DMS114 treated with DMSO at 0.1 percent for 48 hours (cell line): ENCODE data around the gene LRRC8D.

Source experiments
- DNase-seq: peaks from one replicate; lab custom pipeline; 2025; ENCODE audit not compliant: unreplicated experiment; lab: John Stamatoyannopoulos, UW

LRRC8D gene

DNA sequence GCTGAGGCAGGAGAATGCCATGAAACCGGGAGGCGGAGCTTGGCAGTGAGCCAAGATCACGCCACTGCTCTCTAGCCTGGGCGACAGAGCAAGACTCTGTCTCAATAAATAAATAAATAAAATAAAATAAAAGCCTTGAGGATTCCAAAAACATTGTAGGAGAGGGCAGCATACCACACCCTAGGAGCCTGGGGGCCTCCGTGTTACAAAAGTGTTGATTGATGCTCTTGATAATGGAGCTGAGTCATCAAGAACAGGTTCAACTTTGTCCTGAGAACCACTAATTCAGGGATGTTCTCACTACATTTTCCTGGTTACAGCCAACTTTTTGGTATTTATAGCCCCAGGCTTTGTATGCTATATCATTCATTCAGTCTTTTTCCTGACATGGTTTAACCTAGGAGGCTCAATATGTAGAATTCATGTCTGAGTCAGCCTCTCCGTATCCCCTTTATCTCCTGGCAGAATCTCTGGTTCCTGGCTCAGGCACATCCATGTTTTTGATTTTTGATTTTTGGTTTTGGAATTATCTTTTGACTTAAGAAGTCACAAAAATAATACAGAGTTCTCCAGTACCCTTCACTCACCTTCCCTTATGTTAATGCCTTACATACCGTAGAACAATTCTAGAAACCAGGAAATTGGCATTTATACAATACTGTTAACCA is 69.4 kb downstream of the LRRC8D start:
- DNase-seq = no peak

DNA sequence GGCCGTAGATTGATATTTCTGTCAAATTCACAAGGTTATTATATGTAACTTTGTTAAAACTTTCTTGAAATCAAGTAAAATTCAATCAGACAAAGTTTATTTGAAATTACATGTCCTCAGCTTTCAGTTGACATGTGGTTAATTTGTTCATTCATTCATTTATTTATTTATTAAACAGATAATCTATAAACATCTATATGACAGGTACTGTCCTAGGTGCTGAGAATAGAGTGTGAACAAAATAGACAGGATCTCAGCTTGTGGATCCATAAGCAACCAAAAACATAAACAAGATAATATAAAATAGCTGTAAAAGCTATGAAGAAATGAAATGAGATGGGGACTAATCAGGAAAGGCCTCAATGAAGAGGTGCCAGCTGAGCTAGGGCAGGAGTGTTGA is 72.0 kb downstream of the LRRC8D start:
- DNase-seq = no peak

DNA sequence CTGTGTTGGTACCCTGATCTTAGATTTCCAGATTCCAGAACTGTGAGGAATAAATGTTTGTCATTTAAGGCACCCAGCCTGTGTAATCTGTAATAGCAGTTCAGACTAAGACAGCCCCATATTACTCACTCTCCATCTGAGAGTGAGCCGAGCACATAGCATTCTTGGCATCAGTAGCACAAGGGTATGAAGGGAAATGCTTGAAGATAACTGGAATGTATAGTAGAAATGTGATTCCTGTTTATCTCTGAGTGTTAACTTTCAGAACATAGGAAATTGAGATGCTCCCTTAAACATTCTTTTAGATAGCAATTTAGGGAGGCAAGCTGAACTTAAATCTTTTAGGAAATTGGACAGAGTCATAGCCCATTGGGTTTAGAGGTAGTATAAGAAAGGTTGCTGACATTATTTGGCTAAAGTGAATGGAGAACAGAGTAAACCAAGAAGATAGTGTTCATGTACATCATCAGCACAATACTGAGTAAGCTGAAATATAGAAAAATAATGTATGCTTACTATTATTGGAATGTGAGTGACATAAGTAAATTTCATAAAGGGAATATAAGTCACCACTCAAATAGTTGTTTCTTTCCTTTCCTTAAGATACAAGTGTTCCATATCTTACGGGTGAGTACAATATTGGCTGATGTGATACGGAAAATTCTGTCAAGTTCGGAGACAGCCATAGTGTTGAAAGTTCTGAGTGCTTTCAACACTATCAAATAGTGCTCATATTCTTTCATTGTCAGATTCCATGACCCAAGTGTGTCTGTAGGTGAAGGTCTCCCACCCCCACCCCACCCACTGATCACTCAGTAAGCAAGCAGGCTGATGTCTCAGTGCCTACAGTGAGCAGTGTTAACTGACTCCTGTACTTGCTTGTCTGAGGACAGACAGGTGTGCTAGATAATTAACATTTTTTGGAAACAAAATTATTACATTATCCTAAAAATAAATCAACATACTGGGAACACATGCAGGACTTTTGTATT is 73.7 kb downstream of the LRRC8D start:
- DNase-seq = no peak

DNA sequence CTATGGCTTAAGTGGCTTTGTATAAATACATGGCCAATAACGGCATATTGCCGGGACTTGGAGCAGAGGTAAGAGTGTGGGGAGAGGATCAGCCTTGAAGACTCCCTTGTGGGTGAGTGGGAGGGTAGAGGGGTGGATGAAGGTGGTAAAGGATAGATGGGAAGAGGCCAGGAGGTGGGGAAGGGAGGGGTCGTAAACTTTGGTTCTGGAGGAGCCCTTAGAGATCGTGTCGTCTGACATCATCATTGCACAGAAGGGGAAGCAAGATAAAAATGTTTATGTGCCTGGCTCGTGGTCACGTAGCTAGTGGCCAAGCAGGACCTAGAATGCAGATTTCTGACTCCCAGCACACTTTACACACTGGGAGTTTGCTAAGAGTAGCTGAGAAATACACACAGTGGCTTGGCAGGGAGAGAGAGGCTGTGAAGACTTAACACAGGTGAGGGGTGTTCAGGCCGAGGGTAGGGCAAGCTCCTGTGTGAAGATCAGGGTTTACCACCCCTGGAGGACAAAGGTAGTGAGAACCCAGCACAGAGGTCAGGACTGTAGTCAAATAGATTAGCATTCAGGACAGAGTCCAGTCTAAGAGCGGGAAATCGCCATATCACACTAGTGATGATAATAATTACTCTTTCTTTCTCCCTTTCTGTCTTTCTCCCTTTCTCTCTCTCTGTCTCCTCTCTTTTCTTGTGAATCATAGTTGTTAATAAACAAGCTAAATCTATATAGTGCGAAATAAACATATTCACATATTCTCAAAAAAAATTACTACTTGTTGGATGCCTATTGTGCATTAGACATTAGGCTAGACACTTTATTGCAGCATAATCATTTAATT is 75.5 kb downstream of the LRRC8D start:
- no peak for DNase-seq

DNA sequence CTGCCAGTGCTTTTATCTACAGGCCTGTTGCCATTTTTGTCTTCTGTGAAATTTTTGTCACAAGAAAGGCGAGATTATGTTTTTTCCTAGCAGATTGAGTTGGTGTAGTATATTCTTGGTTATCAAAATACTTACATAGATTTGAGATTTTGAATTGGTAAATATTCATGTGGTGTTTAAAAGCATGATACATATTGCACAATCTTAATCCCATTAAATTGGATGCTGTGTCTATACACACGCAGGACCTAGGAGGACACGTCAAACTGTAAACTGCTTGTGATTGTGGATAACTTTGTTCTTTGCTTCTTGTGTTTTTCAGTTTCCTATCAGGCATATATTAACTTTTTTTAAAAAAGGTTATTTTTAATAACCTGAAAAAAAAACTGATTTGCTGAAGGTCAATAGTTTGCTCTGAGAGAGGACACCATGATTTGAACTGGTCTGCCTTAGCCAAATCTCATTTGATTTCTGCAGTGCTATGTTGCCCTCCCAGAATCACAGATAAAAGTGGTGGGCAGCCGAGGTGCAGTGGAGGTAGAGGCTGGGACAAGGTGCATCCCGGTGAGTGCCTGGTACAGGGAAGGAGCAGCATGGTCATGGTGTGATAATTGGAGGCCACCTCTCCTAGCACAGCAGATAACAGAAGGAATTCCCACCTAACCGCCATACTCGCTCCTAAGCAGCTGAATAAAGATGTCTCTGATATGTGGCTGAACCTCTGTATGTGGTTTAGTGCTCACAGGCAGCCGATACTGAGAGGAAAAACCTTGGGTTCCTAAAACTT is 76.7 kb downstream of the LRRC8D start:
- no peak for DNase-seq

- DNase-seq = no peak
Observed at GRCh38 chr1:89898150-89898549, 77.3 kb downstream of the LRRC8D start.

GRCh38 chr1:89898695-89899470 is 78.1 kb downstream of the LRRC8D start:
- DNase-seq = no peak

DNA sequence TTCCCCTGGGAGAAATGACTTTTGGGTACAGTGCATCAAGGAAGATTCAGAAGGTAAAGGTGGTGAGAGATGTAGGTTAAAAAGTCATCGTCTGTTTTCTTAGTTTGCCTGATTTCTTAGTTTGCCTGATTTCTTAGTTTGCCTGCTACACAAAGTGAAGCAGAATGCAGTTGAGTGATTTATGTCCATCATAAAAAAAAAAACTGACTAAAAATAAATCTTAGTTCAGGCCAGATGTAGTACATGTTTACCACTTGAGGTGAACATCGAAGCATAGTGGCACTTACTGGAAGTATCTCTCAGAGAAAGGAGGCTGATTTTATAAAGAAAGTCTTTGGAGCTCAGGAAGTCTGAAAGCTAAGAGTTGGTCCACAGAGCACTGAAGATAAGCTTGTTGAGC is 79.5 kb downstream of the LRRC8D start:
- DNase-seq = no peak

- DNase-seq = no peak
Observed at GRCh38 chr1:89900791-89901708, 80.2 kb downstream of the LRRC8D start.

- no peak for DNase-seq
Observed at GRCh38 chr1:89901957-89902669, 81.3 kb downstream of the LRRC8D start.

DNA sequence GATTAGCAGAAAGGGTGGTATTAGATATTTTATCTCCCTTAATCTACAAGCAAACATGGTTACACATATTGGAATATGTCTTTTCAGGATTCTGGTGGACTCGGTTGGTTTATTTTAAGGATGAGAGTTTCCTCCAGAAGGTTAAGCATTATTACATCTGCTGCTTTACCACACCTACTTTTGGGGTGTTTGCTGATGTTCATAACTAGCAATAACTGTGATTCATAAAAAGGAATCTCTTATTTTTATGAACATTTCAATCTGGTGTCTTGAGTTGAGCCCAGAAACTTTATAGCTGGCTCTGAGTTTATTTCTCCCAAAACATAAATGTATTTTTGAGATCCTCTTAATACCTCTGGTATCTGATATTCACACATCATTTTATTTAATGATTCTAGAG is 82.7 kb downstream of the LRRC8D start:
- DNase-seq = no peak

GRCh38 chr1:89904219-89904980 is 83.6 kb downstream of the LRRC8D start:
- DNase-seq = no peak

DNA sequence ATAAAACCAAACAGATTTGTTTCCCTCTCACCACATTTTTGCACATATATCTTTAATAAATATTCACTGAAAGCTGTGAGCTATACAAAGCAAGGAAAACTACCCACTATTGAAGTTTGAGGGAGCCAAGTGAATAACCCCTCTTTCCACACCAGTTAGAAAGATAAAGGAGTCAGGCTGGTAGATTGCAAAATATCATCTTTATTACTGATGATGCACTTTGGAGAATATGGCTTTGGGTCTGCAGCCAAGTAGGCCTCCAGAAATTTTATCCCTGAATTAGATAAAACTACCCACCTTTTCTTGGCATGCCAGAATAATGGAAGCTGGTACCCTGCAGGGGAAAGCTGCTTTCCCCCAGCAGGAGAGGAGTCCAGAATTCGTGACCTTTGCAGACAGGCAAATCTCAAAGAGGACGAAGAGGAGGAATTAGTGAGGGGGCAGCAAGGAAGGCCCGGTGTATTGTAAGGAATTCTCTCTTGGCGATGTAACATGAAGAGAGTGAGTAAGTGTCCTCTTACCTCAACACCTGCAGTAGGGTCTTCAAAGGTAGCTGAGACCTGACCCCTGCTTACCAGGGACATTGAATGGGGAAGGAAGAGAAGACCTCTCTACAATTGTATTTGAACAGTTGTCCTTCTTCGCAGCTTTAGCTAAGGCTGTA is 84.7 kb downstream of the LRRC8D start:
- no peak for DNase-seq

GRCh38 chr1:89906088-89906487 is 85.3 kb downstream of the LRRC8D start:
- no peak for DNase-seq

- no peak for DNase-seq
Observed at GRCh38 chr1:89907727-89908212, 86.9 kb downstream of the LRRC8D start.

- DNase-seq = no peak
Observed at GRCh38 chr1:89908273-89908671, 87.4 kb downstream of the LRRC8D start.
